Activated naive CD8-positive, alpha-beta T cell treated with anti-CD3 and anti-CD28 coated beads, Interleukin-2, amount 50 U/mL, for 24 hours (primary cell): ENCODE results near the gene HARBI1.
A peak's percentile ranks its signal among the peaks of the same experiment; 100 is the strongest.

ENCODE experiments used
- ATAC-seq: fragments of 150-1000 bp; cut with Tn5 transposase; one replicate; pipeline ENCODE4 v1.10.0; 2021
- DNase-seq: peaks from one replicate; pipeline ENCODE4 v3.0.0; 2021
- H3K27ac Mint-ChIP-seq: one replicate; pipeline ENCODE4 v1.8.0; 2021; ENCODE audit warnings: mild to moderate bottlenecking, mixed read lengths
- H3K27me3 Mint-ChIP-seq: one replicate; pipeline ENCODE4 v1.8.0; 2021; ENCODE audit warnings: mixed read lengths
- H3K36me3 Mint-ChIP-seq: one replicate; pipeline ENCODE4 v1.8.0; 2021; ENCODE audit warnings: low read depth, mixed read lengths
- H3K4me1 Mint-ChIP-seq: one replicate; pipeline ENCODE4 v1.8.0; 2021; ENCODE audit warnings: mixed read lengths
- H3K4me3 Mint-ChIP-seq: one replicate; pipeline ENCODE4 v1.8.0; 2021; ENCODE audit warnings: mild to moderate bottlenecking, moderate library complexity, mixed read lengths
- H3K9me3 Mint-ChIP-seq: one replicate; pipeline ENCODE4 v1.8.0; 2021; ENCODE audit warnings: mixed read lengths

HARBI1 gene

GRCh38 chr11:46617134-46617971 lies at the start of gene HARBI1, which contains the start of gene ATG13:
Gene HARBI1, minus strand, starts transcription at chr11:46617227. Its CDS starts 990 bp downstream, at chr11:46616237.
Gene ATG13, plus strand, starts transcription at chr11:46617553. Its CDS starts 26,739 bp downstream, at chr11:46644292.
- DNase-seq (peak; percentile 94), ATAC-seq (peak; percentile 98)
- Mint-ChIP-seq H3K27ac (peak within 1 kb of the TSS; percentile 100), H3K4me3 (peak within 1 kb of the TSS; percentile 99), H3K9me3 (no peaks in the 10 kb centered on the region), H3K36me3 (peaks cover 3% of the 10 kb centered on the region), H3K4me1 (peaks cover 36% of the 10 kb centered on the region), H3K27me3 (no peaks in the 10 kb centered on the region)

DNA sequence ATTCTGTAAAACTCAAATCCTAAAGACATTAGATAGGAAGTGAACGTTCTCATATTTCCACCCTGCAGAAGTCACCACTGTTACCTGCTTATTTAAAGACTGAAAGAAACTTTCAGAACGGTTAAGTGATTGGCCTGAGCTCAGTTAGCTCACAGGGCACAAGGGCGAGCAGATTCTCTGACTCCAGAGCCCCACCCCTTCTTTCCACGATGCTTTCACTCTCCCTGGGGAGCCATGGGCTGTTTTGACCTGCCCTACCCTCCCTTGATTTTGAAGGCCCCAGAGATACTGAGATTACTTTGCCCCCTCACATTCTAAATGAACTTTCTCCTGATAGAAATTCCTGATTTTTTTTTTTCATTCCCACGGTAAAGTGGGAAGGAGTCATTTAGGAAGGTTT lies 49.5 kb upstream of the HARBI1 start:
- Mint-ChIP-seq H3K4me1 (peaks cover 18% of the 10 kb centered on the region), H3K36me3 (peaks cover 29% of the 10 kb centered on the region), H3K4me3 (no peak overlapping the region), H3K27me3 (no peaks in the 10 kb centered on the region), H3K27ac (no peak overlapping the region), H3K9me3 (no peaks in the 10 kb centered on the region)
- ATAC-seq, result no peak
- no peak for DNase-seq

- H3K9me3 Mint-ChIP-seq, result no peaks in the 10 kb centered on the region
- H3K4me1 Mint-ChIP-seq, result peaks cover 7% of the 10 kb centered on the region
- DNase-seq, result no peak
- no peak overlapping the region for H3K27ac Mint-ChIP-seq
- ATAC-seq, result no peak
- no peaks in the 10 kb centered on the region for H3K27me3 Mint-ChIP-seq
- peaks cover 24% of the 10 kb centered on the region for H3K36me3 Mint-ChIP-seq
- no peak overlapping the region for H3K4me3 Mint-ChIP-seq
These were observed 48.3 kb upstream of the HARBI1 start for GRCh38 chr11:46665356-46665755.

- H3K27me3 Mint-ChIP-seq, result no peaks in the 10 kb centered on the region
- ATAC-seq (no peak), DNase-seq (no peak)
- H3K4me1 Mint-ChIP-seq, result peaks cover under 1% of the 10 kb centered on the region
- H3K36me3 Mint-ChIP-seq, result peaks cover 24% of the 10 kb centered on the region
- H3K27ac Mint-ChIP-seq, result no peak overlapping the region
- H3K9me3 Mint-ChIP-seq, result no peaks in the 10 kb centered on the region
- H3K4me3 Mint-ChIP-seq, result no peak overlapping the region
These were observed 47.6 kb upstream of the HARBI1 start for GRCh38 chr11:46664612-46665011.

- DNase-seq (no peak), ATAC-seq (no peak)
- peaks cover 19% of the 10 kb centered on the region for H3K36me3 Mint-ChIP-seq
- no peak overlapping the region for H3K27ac Mint-ChIP-seq
- no peak overlapping the region for H3K4me3 Mint-ChIP-seq
- H3K4me1 Mint-ChIP-seq, result no peaks in the 10 kb centered on the region
- no peaks in the 10 kb centered on the region for H3K9me3 Mint-ChIP-seq
- H3K27me3 Mint-ChIP-seq, result no peaks in the 10 kb centered on the region
These were observed 46.4 kb upstream of the HARBI1 start for GRCh38 chr11:46663277-46663940.

- peaks cover 24% of the 10 kb centered on the region for H3K36me3 Mint-ChIP-seq
- H3K27ac Mint-ChIP-seq, result no peak overlapping the region
- ATAC-seq (no peak), DNase-seq (no peak)
- no peaks in the 10 kb centered on the region for H3K27me3 Mint-ChIP-seq
- no peak overlapping the region for H3K4me3 Mint-ChIP-seq
- no peaks in the 10 kb centered on the region for H3K4me1 Mint-ChIP-seq
- no peaks in the 10 kb centered on the region for H3K9me3 Mint-ChIP-seq
These were observed 45.3 kb upstream of the HARBI1 start for GRCh38 chr11:46662366-46662765.

DNA sequence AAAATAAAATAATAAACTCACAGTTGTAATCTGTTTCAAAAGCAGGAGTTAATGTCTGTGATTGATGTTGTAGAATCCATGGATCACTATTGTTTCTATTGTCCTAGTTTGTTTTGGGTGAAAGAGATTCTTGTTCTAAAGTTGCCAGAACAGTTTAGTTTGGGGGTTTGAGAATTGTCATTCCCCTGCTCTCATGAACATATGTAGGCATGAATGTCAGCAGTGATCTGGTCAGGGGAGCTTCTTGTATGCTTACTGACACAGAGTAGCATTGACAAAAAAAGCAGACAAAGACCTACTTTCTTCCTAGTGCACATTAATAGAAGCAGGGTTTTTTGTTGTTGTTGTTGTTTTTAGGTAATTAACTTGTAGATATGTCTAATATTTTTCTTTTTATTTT lies 44.8 kb upstream of the HARBI1 start:
- DNase-seq, result no peak
- Mint-ChIP-seq H3K27me3 (no peaks in the 10 kb centered on the region), H3K36me3 (peaks cover 24% of the 10 kb centered on the region), H3K27ac (no peak overlapping the region), H3K9me3 (no peaks in the 10 kb centered on the region), H3K4me1 (no peaks in the 10 kb centered on the region), H3K4me3 (no peak overlapping the region)
- ATAC-seq, result no peak

GRCh38 chr11:46659908-46660307 lies 42.9 kb upstream of the HARBI1 start:
- Mint-ChIP-seq H3K27ac (no peak overlapping the region), H3K4me3 (no peak overlapping the region), H3K4me1 (no peaks in the 10 kb centered on the region), H3K27me3 (no peaks in the 10 kb centered on the region), H3K36me3 (peaks cover 20% of the 10 kb centered on the region), H3K9me3 (no peaks in the 10 kb centered on the region)
- ATAC-seq (no peak), DNase-seq (no peak)

GRCh38 chr11:46658259-46658658 lies 41.2 kb upstream of the HARBI1 start:
- H3K4me1 Mint-ChIP-seq, result no peaks in the 10 kb centered on the region
- no peaks in the 10 kb centered on the region for H3K9me3 Mint-ChIP-seq
- ATAC-seq (no peak), DNase-seq (no peak)
- H3K27ac Mint-ChIP-seq, result no peak overlapping the region
- no peaks in the 10 kb centered on the region for H3K27me3 Mint-ChIP-seq
- H3K36me3 Mint-ChIP-seq, result peaks cover 17% of the 10 kb centered on the region
- no peak overlapping the region for H3K4me3 Mint-ChIP-seq

DNA sequence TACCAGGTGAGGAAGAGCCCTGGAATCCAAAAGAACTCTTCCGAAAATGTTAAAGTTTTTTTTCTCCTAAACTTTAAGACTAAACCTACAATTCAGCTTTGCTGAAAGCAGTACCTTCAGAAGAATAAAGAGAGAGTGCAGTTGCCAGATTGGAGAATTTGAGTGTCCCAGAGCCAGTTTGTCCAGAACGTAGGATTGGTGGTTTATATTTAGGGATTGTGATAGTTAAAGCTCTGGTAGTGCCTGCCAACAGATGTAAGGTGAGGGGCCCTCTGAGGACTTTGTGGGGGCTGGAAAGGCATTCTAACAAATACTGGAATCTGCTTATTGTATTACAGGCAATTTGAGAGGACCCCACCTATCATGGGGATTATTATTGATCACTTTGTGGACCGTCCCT lies 40.2 kb upstream of the HARBI1 start:
- Mint-ChIP-seq H3K27ac (no peak overlapping the region), H3K9me3 (no peaks in the 10 kb centered on the region), H3K4me3 (no peak overlapping the region)

GRCh38 chr11:46655631-46656030 lies 38.6 kb upstream of the HARBI1 start:
- no peak for ATAC-seq
- H3K9me3 Mint-ChIP-seq, result no peaks in the 10 kb centered on the region
- no peaks in the 10 kb centered on the region for H3K27me3 Mint-ChIP-seq
- H3K4me1 Mint-ChIP-seq, result no peaks in the 10 kb centered on the region
- peaks cover 18% of the 10 kb centered on the region for H3K36me3 Mint-ChIP-seq
- DNase-seq, result no peak
- H3K27ac Mint-ChIP-seq, result no peak overlapping the region
- no peak overlapping the region for H3K4me3 Mint-ChIP-seq

More for the DNA sequence above, 40.2 kb upstream of the HARBI1 start:
- peaks cover 14% of the 10 kb centered on the region for H3K36me3 Mint-ChIP-seq
- H3K4me1 Mint-ChIP-seq, result no peaks in the 10 kb centered on the region
- no peaks in the 10 kb centered on the region for H3K27me3 Mint-ChIP-seq
- DNase-seq (no peak), ATAC-seq (no peak)

DNA sequence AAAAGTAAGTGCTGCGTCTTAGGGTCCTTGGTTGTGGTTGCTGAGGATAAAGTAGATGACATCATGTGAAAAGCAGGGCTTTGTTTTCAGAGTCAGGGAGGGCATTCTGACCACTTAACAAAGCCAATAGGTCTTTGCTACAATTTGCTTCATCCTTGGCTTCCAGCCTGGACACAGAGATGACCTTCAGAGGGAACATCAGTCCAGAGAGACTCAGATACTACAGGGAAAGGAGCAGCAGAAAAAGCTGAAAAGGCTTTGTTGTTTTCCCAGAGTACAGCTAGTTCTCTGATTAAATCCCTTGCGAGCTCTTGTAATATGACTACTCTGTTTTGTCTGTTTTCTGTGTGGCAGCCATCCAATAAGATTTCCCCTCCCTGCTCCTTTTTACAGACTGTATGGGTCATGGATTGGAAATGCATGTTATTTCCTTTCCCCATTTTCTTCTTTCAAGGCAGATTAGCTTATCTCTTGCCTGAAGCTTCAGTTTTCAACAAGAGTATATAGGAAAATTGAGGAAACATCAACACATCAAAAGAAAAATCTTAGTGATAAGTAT lies 32.2 kb upstream of the HARBI1 start:
- DNase-seq (no peak), ATAC-seq (no peak)
- peaks cover 21% of the 10 kb centered on the region for H3K36me3 Mint-ChIP-seq
- no peaks in the 10 kb centered on the region for H3K27me3 Mint-ChIP-seq
- H3K27ac Mint-ChIP-seq, result no peak overlapping the region
- no peaks in the 10 kb centered on the region for H3K9me3 Mint-ChIP-seq
- no peak overlapping the region for H3K4me3 Mint-ChIP-seq
- no peaks in the 10 kb centered on the region for H3K4me1 Mint-ChIP-seq

DNA sequence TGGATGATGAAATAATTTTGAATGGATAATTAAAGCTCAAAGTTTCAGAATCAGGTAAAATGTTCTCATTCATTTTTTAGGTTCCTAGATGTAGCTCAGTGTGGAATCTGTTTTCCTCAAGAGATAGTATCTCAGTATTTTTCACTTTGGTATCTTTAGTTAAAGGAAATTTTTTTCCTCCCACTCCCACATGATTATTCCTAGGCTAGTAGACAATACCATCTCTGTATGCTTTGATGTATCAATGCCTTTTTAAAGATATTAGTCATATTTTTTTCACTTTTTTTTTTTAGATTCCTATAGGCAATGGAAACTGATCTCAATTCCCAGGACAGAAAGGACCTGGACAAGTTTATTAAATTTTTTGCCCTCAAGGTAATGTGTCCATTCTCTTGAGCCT lies 27.0 kb upstream of the HARBI1 start:
- DNase-seq (no peak), ATAC-seq (no peak)
- Mint-ChIP-seq H3K27me3 (no peaks in the 10 kb centered on the region), H3K27ac (no peak overlapping the region), H3K4me3 (no peak overlapping the region), H3K4me1 (peaks cover 10% of the 10 kb centered on the region), H3K9me3 (no peaks in the 10 kb centered on the region), H3K36me3 (peaks cover 22% of the 10 kb centered on the region)

GRCh38 chr11:46643531-46643930 lies 26.5 kb upstream of the HARBI1 start:
- H3K4me3 Mint-ChIP-seq, result no peak overlapping the region
- ATAC-seq (no peak), DNase-seq (no peak)
- no peak overlapping the region for H3K27ac Mint-ChIP-seq
- peaks cover 21% of the 10 kb centered on the region for H3K36me3 Mint-ChIP-seq
- H3K4me1 Mint-ChIP-seq, result peaks cover 10% of the 10 kb centered on the region
- H3K27me3 Mint-ChIP-seq, result no peaks in the 10 kb centered on the region
- no peaks in the 10 kb centered on the region for H3K9me3 Mint-ChIP-seq
